HG02970 (cell line): Measurements from ENCODE around the gene FSD1.
"Not testable (repeated sequence)": the region's sequence is repeated elsewhere in the genome, so short reads cannot be mapped to it uniquely, and the experiment has no call there.

ENCODE experiments used
- ATAC-seq: cut with Tn5 transposase; IDR thresholded peaks from one replicate; pipeline ENCODE4 v1.9.1; 2021; ENCODE audit warnings: mild to moderate bottlenecking, moderate library complexity, moderate number of reproducible peaks; ENCODE audit not compliant: unreplicated experiment, low FRiP score

The FSD1 gene

GRCh38 chr19:4304538-4305256, at the start of gene FSD1:
Gene FSD1, plus strand, starts transcription at chr19:4304598. Its CDS starts 149 bp downstream, at chr19:4304747.
- no peak for ATAC-seq

- ATAC-seq: no peak
These were observed 47.8 kb upstream of the FSD1 start for GRCh38 chr19:4256563-4256962.

- no peak for ATAC-seq
These were observed 47.4 kb upstream of the FSD1 start for GRCh38 chr19:4257025-4257424.

- no peak for ATAC-seq
These were observed 46.2 kb upstream of the FSD1 start for GRCh38 chr19:4258181-4258580.

- no peak for ATAC-seq
These were observed 43.7 kb upstream of the FSD1 start for GRCh38 chr19:4260613-4261191.

- no peak for ATAC-seq
These were observed 39.6 kb upstream of the FSD1 start for GRCh38 chr19:4264812-4265211.

GRCh38 chr19:4266253-4267000, 38.0 kb upstream of the FSD1 start:
- no peak for ATAC-seq

- ATAC-seq: no peak
These were observed 37.1 kb upstream of the FSD1 start for GRCh38 chr19:4267101-4267900.

- ATAC-seq: no peak
These were observed 36.2 kb upstream of the FSD1 start for GRCh38 chr19:4267901-4268815.

- no peak for ATAC-seq
These were observed 35.5 kb upstream of the FSD1 start for GRCh38 chr19:4268816-4269430.

- no peak for ATAC-seq
These were observed 31.5 kb upstream of the FSD1 start for GRCh38 chr19:4272894-4273293.

GRCh38 chr19:4274321-4274686, 30.1 kb upstream of the FSD1 start:
- not testable (repeated sequence) for ATAC-seq

- ATAC-seq: no peak
These were observed 27.2 kb upstream of the FSD1 start for GRCh38 chr19:4277191-4277696.

GRCh38 chr19:4278010-4278409, 26.4 kb upstream of the FSD1 start:
- no peak for ATAC-seq

- ATAC-seq: no peak
These were observed 25.8 kb upstream of the FSD1 start, which contains the start of gene SHD for GRCh38 chr19:4278419-4279266. Gene SHD, plus strand, starts transcription at chr19:4279266. Its CDS starts 798 bp downstream, at chr19:4280064.

GRCh38 chr19:4279267-4279529, 25.2 kb upstream of the FSD1 start:
- no peak for ATAC-seq

- ATAC-seq: no peak
These were observed 24.6 kb upstream of the FSD1 start for GRCh38 chr19:4279530-4280422.
